GM18502 (cell line): Measurements from ENCODE around the gene HSPBP1.
"Not testable (repeated sequence)": the region's sequence is repeated elsewhere in the genome, so short reads cannot be mapped to it uniquely, and the experiment has no call there.

ENCODE experiments used
- ATAC-seq: cut with Tn5 transposase; IDR thresholded peaks from one replicate; pipeline ENCODE4 v1.9.1; 2021; ENCODE audit warnings: mild to moderate bottlenecking; ENCODE audit not compliant: unreplicated experiment, poor library complexity

The HSPBP1 gene, protein sequence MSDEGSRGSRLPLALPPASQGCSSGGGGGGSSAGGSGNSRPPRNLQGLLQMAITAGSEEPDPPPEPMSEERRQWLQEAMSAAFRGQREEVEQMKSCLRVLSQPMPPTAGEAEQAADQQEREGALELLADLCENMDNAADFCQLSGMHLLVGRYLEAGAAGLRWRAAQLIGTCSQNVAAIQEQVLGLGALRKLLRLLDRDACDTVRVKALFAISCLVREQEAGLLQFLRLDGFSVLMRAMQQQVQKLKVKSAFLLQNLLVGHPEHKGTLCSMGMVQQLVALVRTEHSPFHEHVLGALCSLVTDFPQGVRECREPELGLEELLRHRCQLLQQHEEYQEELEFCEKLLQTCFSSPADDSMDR

DNA sequence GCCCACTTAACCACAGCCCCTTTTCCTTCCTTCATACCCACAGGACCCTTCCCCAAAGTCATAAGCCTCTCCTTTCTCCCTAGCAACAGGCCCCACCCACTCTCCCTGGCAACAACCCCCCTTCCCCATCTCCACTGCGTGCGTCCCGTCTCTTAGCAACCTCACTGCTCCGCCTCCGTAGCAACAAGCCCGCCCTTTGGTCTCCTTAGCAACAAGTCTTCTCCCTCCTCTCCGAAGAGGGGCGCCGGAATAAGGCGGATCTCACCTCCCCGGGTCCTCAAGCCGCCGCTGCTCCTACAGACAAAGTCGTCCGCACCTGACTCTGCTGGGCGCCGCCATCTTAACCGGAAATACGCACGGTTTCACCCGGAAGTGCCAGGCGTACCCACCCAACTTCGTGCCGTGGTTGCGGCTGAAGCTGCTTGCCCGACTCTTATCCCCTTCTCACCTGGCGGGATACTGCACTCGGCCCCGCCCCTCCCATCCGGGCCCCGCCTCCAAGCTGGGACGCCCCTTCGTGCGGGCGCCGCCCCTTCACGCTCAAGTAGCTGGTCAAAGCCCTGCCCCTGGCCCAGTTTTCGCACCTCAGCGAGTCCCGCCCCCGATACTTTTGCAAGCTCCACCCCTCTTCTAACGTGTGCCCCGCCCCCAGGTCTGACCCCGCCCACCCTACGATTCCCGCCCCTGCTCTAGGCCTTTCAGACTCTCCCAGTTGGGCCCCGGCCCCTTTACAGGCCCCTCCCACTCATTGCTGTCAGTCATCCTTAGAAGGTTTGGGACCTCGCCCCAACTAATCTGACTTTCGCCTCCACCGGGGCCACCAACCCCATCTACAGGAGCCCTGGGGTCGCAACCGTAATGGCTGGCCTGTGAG, at the start of gene HSPBP1:
HSPBP1 (minus strand) TSS at position 341 of the 874 bp plus-strand sequence. CDS start 502 bp downstream, outside the sequence.
- ATAC-seq = peak; percentile 73

DNA sequence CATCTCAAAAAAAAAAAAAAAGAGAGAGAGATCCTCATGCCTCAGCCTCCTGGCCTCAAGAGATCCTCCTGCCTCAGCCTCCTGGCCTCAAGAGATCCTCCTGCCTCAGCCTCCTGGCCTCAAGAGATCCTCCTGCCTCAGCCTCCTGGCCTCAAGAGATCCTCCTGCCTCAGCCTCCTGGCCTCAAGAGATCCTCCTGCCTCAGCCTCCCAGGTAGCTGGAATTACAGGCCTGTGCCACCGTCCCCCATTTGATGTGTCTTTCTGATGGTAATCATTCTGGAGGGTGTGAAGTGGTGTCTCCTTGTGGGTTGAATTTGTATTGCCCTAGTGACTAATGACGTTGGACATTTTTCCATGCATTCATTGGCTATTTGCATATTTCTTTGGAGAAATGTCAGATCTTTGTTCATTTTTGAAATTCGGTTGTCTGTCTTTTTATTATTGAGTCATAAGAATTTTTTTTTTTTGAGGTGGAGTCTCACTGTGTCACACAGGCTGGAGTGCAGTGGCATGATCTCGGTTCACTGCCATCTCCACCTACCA, 48.9 kb upstream of the HSPBP1 start:
- not testable (repeated sequence) for ATAC-seq

DNA sequence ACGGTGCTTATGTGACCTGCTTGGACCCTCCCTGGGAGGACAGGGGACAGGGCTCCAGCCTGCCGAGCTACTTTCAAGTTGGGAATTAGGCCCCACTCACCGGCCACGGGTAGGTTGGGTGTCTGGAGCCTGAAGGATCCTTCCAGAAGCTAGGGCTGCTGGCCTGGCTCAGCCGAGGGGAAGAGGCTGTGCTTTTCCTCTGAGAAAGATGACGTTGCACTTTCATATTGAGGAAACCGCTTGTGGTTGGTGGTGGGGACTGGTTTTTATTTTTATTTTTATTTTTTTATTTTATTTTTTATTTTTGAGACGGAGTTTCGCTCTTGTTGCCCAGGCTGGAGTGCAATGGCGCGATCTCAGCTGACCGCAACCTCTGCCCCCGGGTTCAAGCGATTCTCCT, 45.3 kb upstream of the HSPBP1 start, which contains the start of gene TMEM150B:
TMEM150B (minus strand) TSS at position 170 of the 400 bp plus-strand sequence. CDS start 4,305 bp downstream, outside the sequence.
- ATAC-seq = no peak

DNA sequence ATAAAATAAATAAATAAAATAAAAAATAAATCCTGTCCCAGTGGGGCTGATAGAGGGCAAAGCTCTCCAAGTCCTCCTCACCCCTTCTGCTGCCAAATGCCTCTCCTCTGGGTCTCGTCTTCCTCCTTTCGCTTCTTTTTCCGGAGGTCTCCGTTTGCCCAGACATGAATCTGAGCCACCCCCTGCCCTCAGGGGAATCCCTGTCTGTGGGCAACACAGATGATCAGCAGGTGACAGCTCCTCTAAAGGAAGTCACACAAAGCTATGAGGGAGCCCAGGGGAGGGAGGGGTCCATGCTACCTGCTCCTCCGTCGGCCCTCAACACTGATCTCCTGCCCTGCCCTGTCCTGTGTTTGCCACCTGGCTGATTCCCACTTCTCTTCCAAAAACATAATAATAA, 44.8 kb upstream of the HSPBP1 start:
- no peak for ATAC-seq

DNA sequence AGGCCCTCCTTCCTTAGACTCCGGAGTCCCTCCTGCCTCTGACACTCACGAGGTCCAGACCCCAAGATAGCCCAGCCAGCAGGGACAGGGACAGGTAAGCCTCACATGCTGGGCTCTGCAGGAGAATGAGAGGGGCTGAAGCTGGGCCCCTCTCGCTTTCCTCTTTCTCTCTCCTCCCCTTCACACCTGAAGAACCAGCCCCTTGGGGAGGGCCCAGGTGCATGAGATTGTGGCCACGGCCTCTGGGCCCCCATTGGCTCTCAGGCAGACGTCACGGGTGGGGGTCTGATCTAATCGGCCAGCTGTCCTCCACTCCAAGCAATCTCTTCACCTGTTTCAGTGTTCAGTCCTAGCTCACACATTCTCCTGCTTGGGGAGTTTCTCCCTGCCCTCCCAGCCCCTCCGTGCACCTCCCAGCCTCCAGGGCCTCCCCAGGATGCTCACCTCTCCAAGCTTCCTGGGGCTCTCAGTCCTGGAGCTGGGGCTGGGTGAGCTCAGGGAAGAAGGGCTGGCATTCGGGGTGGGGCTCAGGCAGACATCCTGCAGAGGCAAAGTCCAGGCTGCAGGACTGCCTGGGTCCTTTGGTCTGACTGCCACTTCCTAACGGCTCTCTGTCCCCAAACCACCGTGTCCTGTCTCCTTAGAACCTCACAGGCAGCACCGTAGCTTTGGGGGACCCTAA, 42.4 kb upstream of the HSPBP1 start:
- no peak for ATAC-seq

DNA sequence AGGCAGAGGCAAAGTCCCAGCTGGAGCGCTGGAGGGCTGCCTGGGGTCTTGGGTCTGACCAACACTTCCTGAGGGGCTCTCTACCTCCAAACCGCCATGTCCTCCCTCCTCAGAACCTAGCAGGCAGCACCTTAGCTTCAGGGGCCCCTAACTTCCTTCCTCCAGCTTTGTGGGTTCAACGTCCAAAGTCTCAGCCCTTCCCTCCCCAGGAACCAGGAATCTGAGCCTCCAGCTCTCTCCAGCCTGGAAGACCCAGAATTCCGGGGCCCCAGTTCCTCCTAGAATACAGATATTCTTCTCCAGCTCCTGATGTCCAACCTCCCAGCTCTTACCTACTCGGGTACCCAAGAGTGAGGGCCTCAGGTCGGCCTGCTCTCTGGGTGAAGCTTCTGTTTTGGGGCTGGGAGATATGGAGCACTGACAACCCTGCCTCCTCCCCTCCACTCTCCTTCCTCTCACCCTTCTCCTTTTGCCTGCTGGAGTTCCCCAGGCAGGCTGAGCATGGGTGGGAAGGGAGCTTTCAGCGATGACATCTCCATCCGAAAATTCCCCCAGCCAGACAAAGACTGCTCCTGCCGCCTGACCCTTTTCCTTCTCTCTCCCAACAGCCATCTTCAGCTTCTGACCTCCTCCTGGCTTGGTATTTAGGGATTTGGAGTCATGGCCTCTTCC, 41.7 kb upstream of the HSPBP1 start:
- no peak for ATAC-seq

DNA sequence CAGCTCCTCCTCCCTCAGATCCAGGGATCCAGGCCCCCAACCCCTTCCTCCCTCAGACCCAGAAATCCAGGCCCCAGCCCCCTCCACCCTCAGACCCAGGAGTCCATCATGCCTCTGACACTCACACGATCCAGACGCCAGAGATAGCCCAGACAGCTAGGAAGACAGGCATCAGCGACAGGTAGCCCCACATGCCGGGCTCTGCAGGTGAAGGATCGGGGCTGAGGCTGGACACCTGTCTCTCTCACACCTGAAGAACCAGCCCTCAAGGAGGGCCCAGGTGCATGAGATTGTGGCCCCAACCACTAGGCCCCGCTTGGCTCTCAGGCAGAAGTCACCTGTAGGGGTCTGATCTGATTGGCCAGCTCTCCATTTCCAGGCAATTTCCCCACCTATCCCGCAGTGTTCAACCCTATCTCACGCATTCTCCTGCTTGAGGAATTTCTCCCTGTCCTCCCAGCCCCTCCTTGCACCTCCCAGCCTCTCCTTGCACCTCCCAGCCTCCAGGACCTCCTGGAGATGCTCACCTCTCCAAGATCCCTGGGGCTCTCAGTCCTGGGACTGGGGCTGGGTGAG, 41.0 kb upstream of the HSPBP1 start:
- no peak for ATAC-seq

DNA sequence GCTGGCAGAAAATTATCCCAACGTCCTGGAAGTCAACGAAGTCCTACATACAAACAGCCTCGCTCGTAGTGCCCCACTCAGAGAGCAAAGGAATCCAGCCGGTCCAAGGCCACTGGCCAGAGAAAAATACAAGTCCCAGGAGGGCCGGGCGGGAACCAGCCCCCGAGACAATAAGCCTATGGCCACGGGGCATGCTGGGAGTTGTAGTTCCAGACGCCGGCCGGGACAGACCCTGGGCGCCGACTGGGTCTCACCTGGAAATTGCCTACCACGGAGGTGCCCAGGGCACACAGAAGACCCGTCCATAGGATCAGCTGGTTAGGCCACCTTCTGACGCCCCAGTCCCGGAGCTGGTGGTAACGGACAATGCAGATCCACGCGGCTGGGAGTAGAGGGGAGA, 39.9 kb upstream of the HSPBP1 start:
- no peak for ATAC-seq

DNA sequence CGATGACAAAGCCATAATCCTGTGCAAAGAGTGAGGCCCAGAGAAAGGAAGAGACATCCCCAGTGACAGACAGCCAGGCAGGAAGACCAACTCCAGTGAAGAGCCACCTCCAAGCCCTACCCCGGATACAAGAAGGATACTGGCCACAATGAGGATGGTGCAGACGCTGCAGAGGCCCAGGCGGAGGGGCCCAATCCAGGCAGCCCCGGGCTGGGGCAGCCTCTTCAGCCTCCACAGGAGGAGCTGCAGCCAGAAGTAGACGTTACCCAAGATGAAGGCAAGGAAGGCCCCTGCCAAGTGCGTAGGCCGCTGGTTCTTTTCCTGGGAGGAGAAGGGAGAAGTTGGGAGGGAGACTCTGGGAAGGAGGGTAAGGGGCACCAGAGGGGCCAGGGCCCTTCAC, 36.7 kb upstream of the HSPBP1 start:
- ATAC-seq = no peak

DNA sequence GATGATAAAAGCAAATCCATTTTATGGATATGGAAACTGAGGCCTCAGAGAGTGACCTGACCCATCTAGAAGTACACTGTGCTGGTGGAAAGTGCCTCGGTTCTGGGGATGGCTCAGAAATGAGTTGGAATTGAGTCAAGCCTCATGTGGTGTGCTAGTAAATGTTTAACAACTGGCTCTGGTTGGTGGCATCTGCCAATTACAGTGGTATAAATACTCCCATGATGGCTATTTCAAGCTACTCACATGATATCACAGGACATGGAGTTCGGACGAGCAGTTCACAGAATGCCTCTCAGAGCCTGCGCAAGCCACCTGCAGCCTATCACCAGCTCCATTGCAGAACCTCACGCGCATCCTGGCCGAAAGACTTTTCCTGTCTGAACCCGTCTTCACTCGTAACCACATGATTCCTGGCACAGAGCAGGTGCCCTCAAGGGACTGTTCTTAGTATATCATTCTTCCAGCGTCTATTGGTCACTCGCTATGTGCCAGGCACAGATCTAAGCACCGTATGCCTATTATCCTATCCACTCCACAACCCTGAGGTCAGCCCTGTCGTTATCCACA, 36.1 kb upstream of the HSPBP1 start:
- no peak for ATAC-seq

DNA sequence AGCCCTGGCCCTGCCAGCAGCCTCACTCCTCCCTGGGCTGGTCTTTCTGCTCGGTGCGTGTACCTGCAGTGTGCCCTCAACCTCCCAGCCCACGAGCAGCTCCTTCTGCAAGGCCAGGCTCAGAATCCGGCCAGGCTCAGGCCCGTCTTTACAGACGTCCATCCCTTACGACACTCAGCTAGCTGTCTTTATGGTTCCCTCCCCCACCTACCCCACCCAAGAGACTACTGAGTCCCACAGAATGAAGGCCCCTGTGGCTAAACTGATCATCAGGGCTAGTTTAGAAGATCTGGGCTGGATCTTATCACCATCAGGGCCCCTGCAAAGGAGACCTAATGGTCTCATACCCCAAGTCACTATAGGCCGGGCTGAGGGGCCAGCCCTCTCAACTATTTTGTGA, 34.5 kb upstream of the HSPBP1 start:
- ATAC-seq = no peak

DNA sequence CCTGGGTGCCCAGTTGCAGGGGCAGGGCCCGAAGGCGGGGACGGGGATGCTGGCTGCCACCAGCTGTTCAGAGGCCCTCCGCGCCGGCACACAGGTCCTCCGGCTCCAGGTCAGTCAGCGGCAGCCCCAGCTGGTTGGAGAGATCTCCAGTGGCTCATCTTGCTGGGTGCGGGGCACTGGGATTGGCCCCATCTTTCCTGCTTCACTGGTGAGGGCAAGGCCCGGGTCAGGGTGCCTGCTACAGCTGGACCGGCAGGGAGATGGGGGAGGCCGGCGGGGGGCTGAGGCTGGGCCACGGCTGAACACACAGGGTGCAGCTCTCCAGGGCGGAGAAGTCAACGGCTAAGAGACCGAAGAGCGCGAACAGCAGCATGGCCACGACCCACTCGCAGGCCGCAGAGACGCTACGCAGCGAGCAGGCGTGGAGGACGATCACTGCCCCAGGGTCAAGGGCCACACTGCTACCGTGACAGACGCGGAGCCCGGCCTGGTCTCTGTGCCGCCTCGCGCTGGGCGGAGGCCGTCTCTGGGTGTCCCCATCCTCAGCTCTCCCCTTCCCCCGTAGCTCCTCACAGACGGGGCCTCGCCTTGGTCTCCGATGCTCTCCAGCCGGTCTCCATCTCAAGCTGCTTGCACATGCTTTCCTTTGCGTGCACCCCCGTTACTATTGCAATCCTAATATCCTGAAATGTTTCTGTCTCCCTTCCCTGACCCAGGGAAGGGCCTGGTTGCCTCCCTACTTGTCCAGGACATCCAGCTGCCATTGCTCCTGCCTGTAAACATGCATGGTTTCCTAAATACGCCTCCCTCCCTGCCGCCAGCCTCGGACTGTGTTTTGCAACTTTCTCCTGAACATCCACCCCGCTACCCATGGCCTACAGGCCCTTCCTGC, 33.0 kb upstream of the HSPBP1 start:
- no peak for ATAC-seq

DNA sequence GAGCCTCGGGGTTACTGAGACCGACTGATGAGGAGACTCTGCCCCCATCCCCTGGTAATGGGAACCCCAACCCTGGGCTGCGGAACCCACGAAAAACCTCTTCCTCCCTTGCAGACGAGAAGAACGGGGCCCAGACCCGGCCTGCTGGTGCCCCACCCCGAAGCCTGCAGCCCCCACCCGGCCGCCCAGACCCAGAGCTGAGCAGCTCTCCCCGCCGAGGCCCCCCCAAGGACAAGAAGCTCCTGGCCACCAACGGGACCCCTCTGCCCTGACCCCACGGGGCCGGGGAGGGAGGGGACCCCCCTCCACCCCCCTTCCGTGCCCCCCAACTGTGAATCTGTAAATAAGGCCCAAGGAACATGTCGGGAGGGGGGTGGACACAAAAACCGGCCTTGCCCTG, 31.9 kb upstream of the HSPBP1 start:
- no peak for ATAC-seq

DNA sequence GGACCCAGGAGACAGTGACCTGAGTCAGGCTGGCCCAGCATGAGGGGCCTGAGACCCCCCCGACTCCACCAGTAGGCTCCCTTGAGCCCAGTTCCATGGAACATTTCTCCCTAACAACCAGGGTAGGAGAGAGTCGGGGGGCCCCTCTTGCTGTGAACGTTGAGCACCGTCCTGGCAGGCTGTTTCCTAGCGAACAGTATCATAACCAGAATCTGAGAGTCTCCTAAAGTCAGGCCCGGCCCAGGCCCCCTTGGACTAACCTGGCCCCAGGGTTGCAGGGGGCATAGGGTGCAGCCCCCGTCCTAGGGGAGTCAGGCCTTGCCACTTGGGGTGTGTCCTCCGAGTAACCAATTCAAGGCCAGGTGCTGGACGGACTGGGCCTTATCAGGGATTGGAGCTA, 31.5 kb upstream of the HSPBP1 start:
- no peak for ATAC-seq

DNA sequence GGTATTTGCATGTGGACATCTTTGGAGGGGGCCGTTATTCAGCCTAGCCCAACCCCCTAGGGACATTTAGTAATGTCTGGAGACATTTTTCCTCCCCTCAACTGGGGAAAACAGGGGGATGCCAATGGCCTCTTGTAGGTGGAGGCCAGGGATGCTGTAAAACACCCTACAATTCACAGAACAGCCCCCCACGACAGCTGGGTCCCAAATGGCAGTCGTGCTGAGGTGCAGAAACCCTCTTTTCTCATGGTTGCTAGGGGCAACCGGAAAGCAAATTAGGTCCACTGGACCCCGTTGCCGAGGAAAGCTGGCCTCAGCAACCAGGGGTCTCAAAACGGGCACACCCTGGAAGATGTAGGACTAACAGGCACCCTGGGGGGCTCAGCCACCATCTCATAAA, 30.6 kb upstream of the HSPBP1 start:
- no peak for ATAC-seq

DNA sequence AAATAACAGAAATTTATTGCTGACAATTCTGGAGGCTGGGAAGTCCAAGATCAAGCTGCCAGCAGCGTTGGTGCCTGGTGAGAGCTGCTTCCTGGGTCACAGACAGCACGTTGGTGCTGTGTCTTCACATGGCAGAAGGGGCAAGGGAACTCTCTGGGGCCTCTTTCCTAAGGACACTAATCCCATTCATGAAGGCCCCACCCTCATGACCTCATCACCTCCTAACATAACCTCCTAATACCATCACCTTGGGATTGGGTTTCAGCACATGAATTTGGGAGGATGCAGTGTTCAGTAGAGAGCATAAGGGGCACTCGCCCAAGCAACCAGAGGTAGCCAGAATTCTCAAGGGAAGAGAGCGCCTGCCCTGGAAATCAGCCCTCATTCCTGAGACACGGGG, 29.5 kb upstream of the HSPBP1 start:
- no peak for ATAC-seq

DNA sequence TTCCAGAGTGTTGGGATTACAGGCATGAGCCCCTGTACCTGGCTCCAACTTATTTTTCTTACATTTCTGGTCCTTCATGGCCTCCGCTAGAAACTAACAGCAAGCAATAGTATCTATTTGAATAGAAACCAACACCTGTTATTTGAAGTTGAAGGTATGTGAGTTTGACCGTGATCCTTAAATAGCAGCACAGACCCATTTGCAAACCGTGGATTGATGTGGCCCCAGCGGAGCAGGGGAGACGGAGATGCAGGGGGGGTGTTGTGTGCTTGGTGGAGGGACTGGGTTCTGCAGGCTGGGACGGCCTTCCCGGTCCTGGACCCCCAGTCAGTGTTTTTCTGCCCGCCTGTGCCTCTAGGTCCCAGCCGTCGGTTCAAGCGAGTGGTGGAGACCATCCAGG, 28.4 kb upstream of the HSPBP1 start:
- ATAC-seq = no peak

DNA sequence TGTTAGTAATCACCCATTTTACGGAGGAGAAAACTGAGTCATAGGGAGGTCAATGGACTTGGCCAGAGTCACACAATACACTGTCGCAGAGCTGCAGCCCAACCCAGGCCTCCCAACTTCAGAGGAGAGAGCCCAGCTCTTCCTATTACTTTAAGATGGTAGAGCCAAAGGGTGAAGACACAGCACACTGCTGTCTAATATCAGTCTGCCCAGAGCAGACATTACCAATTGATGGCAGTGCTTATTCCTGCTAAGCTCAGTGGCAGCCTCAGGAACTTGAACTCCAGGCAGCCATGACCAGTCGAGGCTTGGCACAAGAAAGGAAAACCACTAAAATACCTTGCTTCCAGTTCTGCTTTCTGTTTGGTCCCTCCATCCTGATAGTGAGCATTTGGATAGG, 26.8 kb upstream of the HSPBP1 start:
- ATAC-seq = no peak
